GM12878 (cell line): ENCODE results near the gene LRP3. TPM values are rescaled to one million over a fixed set of nuclear protein-coding genes. Genes with fewer than 3 reads are reported as not detected.

Experiments used
- ATAC-seq: fragments of 200-7000 bp; cut with Tn5 transposase; 3 replicates; pipeline ENCODE4 v1.9.1; 2020; ENCODE audit warnings: mild to moderate bottlenecking, moderate library complexity
- BruUV-seq: library from RNA; stranded (reverse); fragments of 400-500 nt; replicated peaks from 2 replicates; lab custom pipeline; 2021; lab: Mats Ljungman, UMichigan
- CTCF ChIA-PET: fragments of 300-600 bp; sonication (Branson Sonifier 250); formaldehyde crosslinking; extraction: SDS; loops from one replicate; lab custom pipeline; 2021; ENCODE audit warnings: inconsistent platforms; lab: Yijun Ruan, JAX
- POLR2A ChIA-PET: fragments of 350-600 bp; formaldehyde crosslinking; extraction: SDS; loops from one replicate; lab custom pipeline; 2021; ENCODE audit warnings: inconsistent platforms; lab: Charles Lee
- RAD21 ChIA-PET: fragments of 300-600 bp; sonication (Branson Sonifier 250); formaldehyde crosslinking; loops from one replicate; lab custom pipeline; 2023; ENCODE audit warnings: antibody characterized with exemption; ENCODE audit not compliant: unreplicated experiment; lab: Charles Lee
- SMC1A ChIA-PET: fragments of 300-600 bp; sonication (Branson Sonifier 250); formaldehyde crosslinking; loops from one replicate; lab custom pipeline; 2023; ENCODE audit not compliant: unreplicated experiment, uncharacterized antibody; lab: Charles Lee
- DNase-seq: peaks from one replicate; pipeline ENCODE4 v3.0.0-alpha.2; 2011; ENCODE audit warnings: low read depth, low spot score
- FAIRE-seq: peaks from 3 replicates; lab custom pipeline; 2011; peaks lifted over from hg19 to GRCh38; lab: Jason Lieb, UNC
- H2AFZ ChIP-seq: 2 replicates; pipeline ENCODE4 v1.6.0; 2011; ENCODE audit warnings: low read depth, low read length, control low read depth; ENCODE audit not compliant: control insufficient read depth
- H3K27ac ChIP-seq: 2 replicates; pipeline ENCODE4 v1.5.1; 2011; ENCODE audit warnings: control low read depth; ENCODE audit not compliant: control insufficient read depth, insufficient read depth
- H3K27me3 ChIP-seq, 2 experiments: replicated peaks in 1 of 2; 2 replicates each; pipeline versions ENCODE4 v1.6.0 to v1.6.1; 2011; ENCODE audit warnings: low read length in 1 of 2; ENCODE audit not compliant: control insufficient read depth in 2 of 2, insufficient read depth in 2 of 2
- H3K36me3 ChIP-seq, 2 experiments: 2 replicates each; pipeline ENCODE4 v1.5.1; 2011; ENCODE audit warnings: low read length in 1 of 2; ENCODE audit not compliant: control insufficient read depth in 2 of 2, insufficient read depth in 2 of 2
- H3K4me1 ChIP-seq: 2 replicates; pipeline ENCODE4 v1.6.1; 2011; ENCODE audit warnings: mild to moderate bottlenecking, low read length, moderate library complexity, mixed read lengths; ENCODE audit not compliant: control insufficient read depth, insufficient read depth
- H3K4me2 ChIP-seq: 2 replicates; pipeline ENCODE4 v1.6.0; 2011; ENCODE audit warnings: control low read depth; ENCODE audit not compliant: control insufficient read depth, insufficient read depth
- H3K4me3 ChIP-seq: fragments of 200-600 bp; sonication (generic); 2 replicates; pipeline ENCODE4 v1.5.1; 2016
- H3K79me2 ChIP-seq: 2 replicates; pipeline ENCODE4 v1.6.0; 2011; ENCODE audit warnings: low read length; ENCODE audit not compliant: control insufficient read depth, insufficient read depth
- H3K9ac ChIP-seq: 2 replicates; pipeline ENCODE4 v1.8.0; 2011; ENCODE audit warnings: low read length, control low read depth, mixed read lengths; ENCODE audit not compliant: control insufficient read depth, insufficient read depth
- H3K9me3 ChIP-seq: replicated peaks from 3 replicates; pipeline ENCODE4 v1.5.1; 2011; ENCODE audit warnings: mild to moderate bottlenecking, low read length; ENCODE audit not compliant: control insufficient read depth, insufficient read depth
- H4K20me1 ChIP-seq: 2 replicates; pipeline ENCODE4 v1.6.0; 2011; ENCODE audit not compliant: control insufficient read depth, insufficient read depth
- ATF7 ChIP-seq: fragments of 450-650 bp; IDR thresholded peaks from 2 replicates; pipeline ENCODE4 v1.6.1; 2016; ENCODE audit warnings: low read depth, mild to moderate bottlenecking
- CREB1 ChIP-seq: IDR thresholded peaks from 2 replicates; pipeline ENCODE4 v1.6.1; 2012; ENCODE audit warnings: low read depth, mild to moderate bottlenecking, inconsistent platforms
- ETV6 ChIP-seq, 2 experiments: fragments of 450-650 bp in 1 of 2; IDR thresholded peaks in 1 of 2; conservative IDR thresholded peaks in 1 of 2; 2 replicates each; pipeline ENCODE4 v1.6.1; 2014; ENCODE audit warnings: antibody characterized with exemption in 1 of 2, borderline replicate concordance in 1 of 2, low read depth in 1 of 2, mild to moderate bottlenecking in 1 of 2, moderate library complexity in 1 of 2
- FOS ChIP-seq: IDR thresholded peaks from 3 replicates; pipeline ENCODE4 v1.6.1; 2011; ENCODE audit warnings: borderline replicate concordance; ENCODE audit not compliant: insufficient read length; ENCODE audit errors: extremely low read depth
- HDAC2 ChIP-seq: fragments of 200-600 bp; sonication (generic); IDR thresholded peaks from 2 replicates; pipeline ENCODE4 v1.6.1; 2017
- NFYA ChIP-seq: IDR thresholded peaks from 2 replicates; pipeline ENCODE4 v1.6.1; 2011; ENCODE audit warnings: low read depth, mild to moderate bottlenecking, low read length, improper control_type of control experiment, borderline replicate concordance
- NR2C1 ChIP-seq: fragments of 450-650 bp; IDR thresholded peaks from 2 replicates; pipeline ENCODE4 v1.6.1; 2017; ENCODE audit warnings: antibody characterized with exemption, mild to moderate bottlenecking, moderate library complexity
- RBBP5 ChIP-seq: fragments of 200-600 bp; sonication (generic); conservative IDR thresholded peaks from 2 replicates; pipeline ENCODE4 v1.6.1; 2016
- SMAD1 ChIP-seq: fragments of 450-650 bp; IDR thresholded peaks from 2 replicates; pipeline ENCODE4 v1.6.1; 2018; ENCODE audit warnings: mild to moderate bottlenecking, low read depth; ENCODE audit not compliant: partially characterized antibody
- TCF7 ChIP-seq: IDR thresholded peaks from 2 replicates; pipeline ENCODE4 v1.6.1; 2014; ENCODE audit warnings: antibody characterized with exemption, borderline replicate concordance
- USF1 ChIP-seq: IDR thresholded peaks from 2 replicates; pipeline ENCODE4 v1.6.1; 2011; ENCODE audit warnings: borderline replicate concordance, low read depth, mild to moderate bottlenecking, moderate library complexity, mixed read lengths, low read length; ENCODE audit not compliant: insufficient read depth; ENCODE audit errors: extremely low read length
- ZNF24 ChIP-seq: fragments of 450-650 bp; IDR thresholded peaks from 2 replicates; pipeline ENCODE4 v1.6.1; 2017; ENCODE audit warnings: antibody characterized with exemption, mild to moderate bottlenecking
- WGBS: methylation state at CpG from one replicate; pipeline ENCODE4 v1.1.6; 2016; ENCODE audit warnings: low lambda C conversion rate; ENCODE audit not compliant: insufficient replicate concordance, insufficient coverage; ENCODE audit errors: missing lambda C conversion rate; 5-methylcytosine and 5-hydroxymethylcytosine counted together
- in situ Hi-C: fragments of 300-500 bp; cut with MboI; formaldehyde crosslinking; loops from 9 replicates; pipeline ENCODE4 v1.14.3; 2018; ENCODE audit warnings: mixed read lengths
- intact Hi-C: fragments of 100-400 bp; cut with micrococcal nuclease; formaldehyde crosslinking; loops from one replicate; pipeline ENCODE4 v1.14.2; 2022; ENCODE audit not compliant: unreplicated experiment
- polyA plus RNA-seq, 11 experiments: library from polyadenylated mRNA; depleted of rRNA in 4 of 11; unstranded in 6 of 11; stranded (reverse) in 5 of 11; fragments of >200 nt; fragmentation: Nextera tagmentation in 4 of 11; fragmentation: Illumina TruSeq in 1 of 11; extraction: Ambion mirVana in 4 of 11; extraction: Trizol in 1 of 11; gene quantifications; 1 replicate in 1 of 11; 2 replicates in 10 of 11; pipeline versions ENCODE4 v1.2.1 to v1.2.3, GENCODE V29; 2011 to 2016; ENCODE audit warnings: inconsistent platforms in 2 of 11, missing spikeins in 2 of 11, low read depth in 1 of 11
- total RNA-seq, 4 experiments: library from RNA; depleted of rRNA in 3 of 4; stranded (reverse); fragments of >200 nt in 3 of 4; fragmentation: Illumina TruSeq in 1 of 4; extraction: Trizol in 1 of 4; gene quantifications; 2 replicates each; pipeline versions ENCODE4 v1.2.1 to v1.2.3, GENCODE V29; 2013 to 2021
- TF ChIP-seq, protein P1 (sequence below): fragments of 450-650 bp; IDR thresholded peaks from 2 replicates; pipeline ENCODE4 v1.6.1; 2017; ENCODE audit warnings: mild to moderate bottlenecking
- TF ChIP-seq, protein P2 (sequence below), 3 experiments: IDR thresholded peaks in 2 of 3; conservative IDR thresholded peaks in 1 of 3; 2 replicates each; pipeline ENCODE4 v1.5.1; 2011; ENCODE audit warnings: low read depth in 3 of 3, low read length in 3 of 3, mild to moderate bottlenecking in 3 of 3, control low read depth in 2 of 3, moderate library complexity in 2 of 3, inconsistent platforms in 1 of 3, mixed read lengths in 1 of 3; ENCODE audit not compliant: control insufficient read depth in 2 of 3, insufficient read depth in 1 of 3; ENCODE audit errors: extremely low read depth in 1 of 3
- TF ChIP-seq, protein P3 (sequence below): fragments of 450-650 bp; IDR thresholded peaks from 2 replicates; pipeline ENCODE4 v1.6.1; 2016; ENCODE audit warnings: mild to moderate bottlenecking
- TF ChIP-seq, protein P4 (sequence below): IDR thresholded peaks from 2 replicates; pipeline ENCODE4 v1.6.1; 2012; ENCODE audit warnings: low read depth, low read length, improper control_type of control experiment
- TF ChIP-seq, protein P5 (sequence below): IDR thresholded peaks from 2 replicates; pipeline ENCODE4 v1.6.1; 2011; ENCODE audit warnings: low read depth, low read length, improper control_type of control experiment, borderline replicate concordance

LRP3 gene
- total and polyA plus RNA-seq, 10 of the 15 experiments (the other 5 are each of a cell fraction or from before 2014, with no cell fraction given) = 0.12 to 3.2 (median 0.64) TPM; not detected in 2

GRCh38 chr19:33150852-33151518 lies 43.1 kb upstream of the LRP3 start:
- FAIRE-seq = no peak
- Histone ChIP-seq H2AFZ (no peak overlapping the region), H3K4me1 (no peaks in the 10 kb centered on the region), H3K4me3 (no peak overlapping the region), H3K36me3 (no peaks in the 10 kb centered on the region), H3K27me3 (no peaks in the 10 kb centered on the region), H3K4me2 (no peak overlapping the region), H4K20me1 (no peaks in the 10 kb centered on the region), H3K79me2 (no peaks in the 10 kb centered on the region), H3K9ac (no peak overlapping the region), H3K9me3 (no peaks in the 10 kb centered on the region), H3K27ac (no peak overlapping the region)
- ChIA-PET CTCF (interaction anchor here (2.6 kb wide), 1 partner anchor 33 kb away, joined by 11 read pairs; no protein-coding TSS in a partner anchor), SMC1A (interaction anchor here (1.7 kb wide), 1 partner anchor 33 kb away, joined by 5 read pairs; no protein-coding TSS in a partner anchor), RAD21 (no interaction called here), POLR2A (no interaction called here)
- no peak for ATAC-seq
- in situ Hi-C loops = no loop called here
- DNase-seq = no peak
- BruUV-seq = no TSS peak
- 34% methylated on average over 14 of the region's 14 CpGs for WGBS
- intact Hi-C loops = no loop called here
- no peak for TF ChIP-seq ATF7
- TF ChIP-seq, protein P1, sequence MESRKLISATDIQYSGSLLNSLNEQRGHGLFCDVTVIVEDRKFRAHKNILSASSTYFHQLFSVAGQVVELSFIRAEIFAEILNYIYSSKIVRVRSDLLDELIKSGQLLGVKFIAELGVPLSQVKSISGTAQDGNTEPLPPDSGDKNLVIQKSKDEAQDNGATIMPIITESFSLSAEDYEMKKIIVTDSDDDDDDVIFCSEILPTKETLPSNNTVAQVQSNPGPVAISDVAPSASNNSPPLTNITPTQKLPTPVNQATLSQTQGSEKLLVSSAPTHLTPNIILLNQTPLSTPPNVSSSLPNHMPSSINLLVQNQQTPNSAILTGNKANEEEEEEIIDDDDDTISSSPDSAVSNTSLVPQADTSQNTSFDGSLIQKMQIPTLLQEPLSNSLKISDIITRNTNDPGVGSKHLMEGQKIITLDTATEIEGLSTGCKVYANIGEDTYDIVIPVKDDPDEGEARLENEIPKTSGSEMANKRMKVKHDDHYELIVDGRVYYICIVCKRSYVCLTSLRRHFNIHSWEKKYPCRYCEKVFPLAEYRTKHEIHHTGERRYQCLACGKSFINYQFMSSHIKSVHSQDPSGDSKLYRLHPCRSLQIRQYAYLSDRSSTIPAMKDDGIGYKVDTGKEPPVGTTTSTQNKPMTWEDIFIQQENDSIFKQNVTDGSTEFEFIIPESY = no peak
- TF ChIP-seq NR2C1 = no peak
- TF ChIP-seq, protein P2, sequence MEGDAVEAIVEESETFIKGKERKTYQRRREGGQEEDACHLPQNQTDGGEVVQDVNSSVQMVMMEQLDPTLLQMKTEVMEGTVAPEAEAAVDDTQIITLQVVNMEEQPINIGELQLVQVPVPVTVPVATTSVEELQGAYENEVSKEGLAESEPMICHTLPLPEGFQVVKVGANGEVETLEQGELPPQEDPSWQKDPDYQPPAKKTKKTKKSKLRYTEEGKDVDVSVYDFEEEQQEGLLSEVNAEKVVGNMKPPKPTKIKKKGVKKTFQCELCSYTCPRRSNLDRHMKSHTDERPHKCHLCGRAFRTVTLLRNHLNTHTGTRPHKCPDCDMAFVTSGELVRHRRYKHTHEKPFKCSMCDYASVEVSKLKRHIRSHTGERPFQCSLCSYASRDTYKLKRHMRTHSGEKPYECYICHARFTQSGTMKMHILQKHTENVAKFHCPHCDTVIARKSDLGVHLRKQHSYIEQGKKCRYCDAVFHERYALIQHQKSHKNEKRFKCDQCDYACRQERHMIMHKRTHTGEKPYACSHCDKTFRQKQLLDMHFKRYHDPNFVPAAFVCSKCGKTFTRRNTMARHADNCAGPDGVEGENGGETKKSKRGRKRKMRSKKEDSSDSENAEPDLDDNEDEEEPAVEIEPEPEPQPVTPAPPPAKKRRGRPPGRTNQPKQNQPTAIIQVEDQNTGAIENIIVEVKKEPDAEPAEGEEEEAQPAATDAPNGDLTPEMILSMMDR (IDR thresholded peaks at IDR 0.05 in 2 of 3, conservative IDR thresholded peaks at IDR 0.05 in 1 of 3; ENCODE audit: control insufficient read depth in 2 of 3, extremely low read depth in 1 of 3, insufficient read depth in 1 of 3, low read depth in 3 of 3, low read length in 3 of 3) = no peak
- TF ChIP-seq, protein P3, sequence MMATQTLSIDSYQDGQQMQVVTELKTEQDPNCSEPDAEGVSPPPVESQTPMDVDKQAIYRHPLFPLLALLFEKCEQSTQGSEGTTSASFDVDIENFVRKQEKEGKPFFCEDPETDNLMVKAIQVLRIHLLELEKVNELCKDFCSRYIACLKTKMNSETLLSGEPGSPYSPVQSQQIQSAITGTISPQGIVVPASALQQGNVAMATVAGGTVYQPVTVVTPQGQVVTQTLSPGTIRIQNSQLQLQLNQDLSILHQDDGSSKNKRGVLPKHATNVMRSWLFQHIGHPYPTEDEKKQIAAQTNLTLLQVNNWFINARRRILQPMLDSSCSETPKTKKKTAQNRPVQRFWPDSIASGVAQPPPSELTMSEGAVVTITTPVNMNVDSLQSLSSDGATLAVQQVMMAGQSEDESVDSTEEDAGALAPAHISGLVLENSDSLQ = no peak
- TF ChIP-seq CREB1 = no peak
- no peak for TF ChIP-seq USF1
- TF ChIP-seq ETV6 (conservative IDR thresholded peaks at IDR 0.05 in 1 of 2, IDR thresholded peaks at IDR 0.05 in 1 of 2; ENCODE audit: borderline replicate concordance in 1 of 2, low read depth in 1 of 2) = no peak
- TF ChIP-seq RBBP5 = no peak
- TF ChIP-seq, protein P4, sequence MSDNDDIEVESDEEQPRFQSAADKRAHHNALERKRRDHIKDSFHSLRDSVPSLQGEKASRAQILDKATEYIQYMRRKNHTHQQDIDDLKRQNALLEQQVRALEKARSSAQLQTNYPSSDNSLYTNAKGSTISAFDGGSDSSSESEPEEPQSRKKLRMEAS = no peak
- TF ChIP-seq FOS = no peak
- TF ChIP-seq NFYA = no peak
- TF ChIP-seq ZNF24 = no peak
- no peak for TF ChIP-seq SMAD1
- TF ChIP-seq TCF7 = no peak
- TF ChIP-seq HDAC2 = no peak
- TF ChIP-seq, protein P5, sequence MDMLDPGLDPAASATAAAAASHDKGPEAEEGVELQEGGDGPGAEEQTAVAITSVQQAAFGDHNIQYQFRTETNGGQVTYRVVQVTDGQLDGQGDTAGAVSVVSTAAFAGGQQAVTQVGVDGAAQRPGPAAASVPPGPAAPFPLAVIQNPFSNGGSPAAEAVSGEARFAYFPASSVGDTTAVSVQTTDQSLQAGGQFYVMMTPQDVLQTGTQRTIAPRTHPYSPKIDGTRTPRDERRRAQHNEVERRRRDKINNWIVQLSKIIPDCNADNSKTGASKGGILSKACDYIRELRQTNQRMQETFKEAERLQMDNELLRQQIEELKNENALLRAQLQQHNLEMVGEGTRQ = no peak
